Activated CD4-positive, alpha-beta T cell treated with anti-CD3 and anti-CD28 coated beads, Interleukin-2, amount 10 ng/mL, durations not matched to agents 7 days and 5 days (primary cell): Measurements from ENCODE around the gene TVP23C. TPM values are rescaled to one million over a fixed set of nuclear protein-coding genes. Genes with fewer than 3 reads are reported as not detected.
A peak's percentile ranks its signal among the peaks of the same experiment; 100 is the strongest.
"Not testable (repeated sequence)": the region's sequence is repeated elsewhere in the genome, so short reads cannot be mapped to it uniquely, and the experiment has no call there.

Source experiments
- CTCF ChIA-PET: fragments of 350-600 bp; sonication (Branson Sonifier 250); formaldehyde crosslinking; loops from one replicate; lab custom pipeline; 2021; ENCODE audit warnings: antibody characterized with exemption; lab: Charles Lee
- POLR2A ChIA-PET: fragments of 350-600 bp; sonication (Branson Sonifier 250); formaldehyde crosslinking; loops from one replicate; lab custom pipeline; 2021; ENCODE audit warnings: antibody characterized with exemption; lab: Charles Lee
- DNase-seq: peaks from one replicate; pipeline ENCODE4 v3.0.0-alpha.2; 2020
- H3K27ac Mint-ChIP-seq: one replicate; pipeline ENCODE4 v1.8.0; 2021; ENCODE audit warnings: mild to moderate bottlenecking, moderate library complexity, mixed read lengths
- H3K27me3 Mint-ChIP-seq: one replicate; pipeline ENCODE4 v1.8.0; 2021; ENCODE audit warnings: mixed read lengths
- H3K36me3 Mint-ChIP-seq: one replicate; pipeline ENCODE4 v1.8.0; 2021; ENCODE audit warnings: low read depth, mixed read lengths
- H3K4me1 Mint-ChIP-seq: one replicate; pipeline ENCODE4 v1.8.0; 2021; ENCODE audit warnings: mixed read lengths
- H3K4me3 Mint-ChIP-seq: one replicate; pipeline ENCODE4 v1.8.0; 2021; ENCODE audit warnings: mild to moderate bottlenecking, moderate library complexity, mixed read lengths
- H3K9me3 Mint-ChIP-seq: one replicate; pipeline ENCODE4 v1.8.0; 2021; ENCODE audit warnings: mixed read lengths
- total RNA-seq, 2 experiments: library from RNA; stranded (reverse); gene quantifications; one replicate each; pipeline ENCODE4 v1.2.3, GENCODE V29; 2021

Gene TVP23C
- total RNA-seq, 2 experiments from 2014 or later: 5.0 to 7.0 TPM

- H3K9me3 Mint-ChIP-seq: no peaks in the 10 kb centered on the region
- ChIA-PET CTCF (interaction anchor here (1.1 kb wide), 1 partner anchor 11 kb away, joined by 5 read pairs; no protein-coding TSS in a partner anchor), POLR2A (no interaction called here)
- H3K4me3 Mint-ChIP-seq: no peak overlapping the region
- DNase-seq: no peak
- no peaks in the 10 kb centered on the region for H3K27me3 Mint-ChIP-seq
- no peaks in the 10 kb centered on the region for H3K4me1 Mint-ChIP-seq
- no peak overlapping the region for H3K27ac Mint-ChIP-seq
- peaks cover 6% of the 10 kb centered on the region for H3K36me3 Mint-ChIP-seq
These were observed 49.3 kb downstream of the TVP23C start for GRCh38 chr17:15513856-15514459.

GRCh38 chr17:15513058-15513791, 50.1 kb downstream of the TVP23C start:
- DNase-seq: no peak
- no peaks in the 10 kb centered on the region for H3K4me1 Mint-ChIP-seq
- no peak overlapping the region for H3K27ac Mint-ChIP-seq
- ChIA-PET POLR2A (no interaction called here), CTCF (interaction anchor here (1.1 kb wide), 1 partner anchor 10 kb away, joined by 5 read pairs; no protein-coding TSS in a partner anchor)
- H3K36me3 Mint-ChIP-seq: peaks cover 6% of the 10 kb centered on the region
- H3K9me3 Mint-ChIP-seq: no peaks in the 10 kb centered on the region
- no peak overlapping the region for H3K4me3 Mint-ChIP-seq
- H3K27me3 Mint-ChIP-seq: no peaks in the 10 kb centered on the region

- Mint-ChIP-seq H3K27me3 (no peaks in the 10 kb centered on the region), H3K4me1 (no peaks in the 10 kb centered on the region), H3K4me3 (no peak overlapping the region), H3K27ac (no peak overlapping the region), H3K36me3 (peaks cover 6% of the 10 kb centered on the region), H3K9me3 (no peaks in the 10 kb centered on the region)
- ChIA-PET CTCF (no interaction called here), POLR2A (no interaction called here)
- DNase-seq: no peak
These were observed 51.1 kb downstream of the TVP23C start for GRCh38 chr17:15512071-15512709.

- H3K27ac Mint-ChIP-seq: no peak overlapping the region
- CTCF ChIA-PET: no interaction called here
- peaks cover 6% of the 10 kb centered on the region for H3K36me3 Mint-ChIP-seq
- no peaks in the 10 kb centered on the region for H3K4me1 Mint-ChIP-seq
- no peak overlapping the region for H3K4me3 Mint-ChIP-seq
- POLR2A ChIA-PET: no interaction called here
- no peak for DNase-seq
- no peaks in the 10 kb centered on the region for H3K9me3 Mint-ChIP-seq
- no peaks in the 10 kb centered on the region for H3K27me3 Mint-ChIP-seq
These were observed 52.1 kb downstream of the TVP23C start for GRCh38 chr17:15511142-15511541.

GRCh38 chr17:15510361-15510760, 52.9 kb downstream of the TVP23C start:
- Mint-ChIP-seq H3K9me3 (no peaks in the 10 kb centered on the region), H3K4me3 (no peak overlapping the region), H3K27ac (no peak overlapping the region), H3K4me1 (no peaks in the 10 kb centered on the region), H3K36me3 (peaks cover 2% of the 10 kb centered on the region), H3K27me3 (no peaks in the 10 kb centered on the region)
- CTCF ChIA-PET: no interaction called here
- no peak for DNase-seq
- POLR2A ChIA-PET: no interaction called here

GRCh38 chr17:15509095-15509494, 54.2 kb downstream of the TVP23C start:
- Mint-ChIP-seq H3K36me3 (peaks cover 2% of the 10 kb centered on the region), H3K4me3 (no peak overlapping the region), H3K9me3 (no peaks in the 10 kb centered on the region), H3K27ac (no peak overlapping the region), H3K4me1 (no peaks in the 10 kb centered on the region), H3K27me3 (no peaks in the 10 kb centered on the region)
- POLR2A ChIA-PET: no interaction called here
- CTCF ChIA-PET: interaction anchor here (0.9 kb wide), 1 partner anchor 12 kb away, joined by 3 read pairs; no protein-coding TSS in a partner anchor
- DNase-seq: no peak

GRCh38 chr17:15508466-15508865, 54.8 kb downstream of the TVP23C start:
- H3K27me3 Mint-ChIP-seq: no peaks in the 10 kb centered on the region
- no peak for DNase-seq
- H3K4me1 Mint-ChIP-seq: no peaks in the 10 kb centered on the region
- H3K4me3 Mint-ChIP-seq: no peak overlapping the region
- no peak overlapping the region for H3K27ac Mint-ChIP-seq
- H3K36me3 Mint-ChIP-seq: peaks cover 2% of the 10 kb centered on the region
- CTCF ChIA-PET: no interaction called here
- no peaks in the 10 kb centered on the region for H3K9me3 Mint-ChIP-seq
- POLR2A ChIA-PET: no interaction called here

GRCh38 chr17:15507896-15508295, 55.4 kb downstream of the TVP23C start:
- Mint-ChIP-seq H3K27me3 (no peaks in the 10 kb centered on the region), H3K9me3 (no peaks in the 10 kb centered on the region), H3K4me3 (no peak overlapping the region), H3K36me3 (peaks cover 2% of the 10 kb centered on the region), H3K27ac (no peak overlapping the region), H3K4me1 (peaks cover under 1% of the 10 kb centered on the region)
- CTCF ChIA-PET: no interaction called here
- no peak for DNase-seq
- POLR2A ChIA-PET: no interaction called here

- Mint-ChIP-seq H3K36me3 (peaks cover 2% of the 10 kb centered on the region), H3K4me3 (no peak overlapping the region), H3K27me3 (no peaks in the 10 kb centered on the region), H3K4me1 (peaks cover 5% of the 10 kb centered on the region), H3K9me3 (no peaks in the 10 kb centered on the region), H3K27ac (no peak overlapping the region)
- ChIA-PET CTCF (no interaction called here), POLR2A (no interaction called here)
- no peak for DNase-seq
These were observed 56.3 kb downstream of the TVP23C start for GRCh38 chr17:15507001-15507400.

- H3K4me3 Mint-ChIP-seq: not testable (repeated sequence)
These were observed 57.6 kb downstream of the TVP23C start for GRCh38 chr17:15505708-15506107.

GRCh38 chr17:15503731-15504130, 59.6 kb downstream of the TVP23C start:
- H3K9me3 Mint-ChIP-seq: no peaks in the 10 kb centered on the region

More at GRCh38 chr17:15505708-15506107, 57.6 kb downstream of the TVP23C start:
- H3K27me3 Mint-ChIP-seq, H3K4me1 Mint-ChIP-seq, POLR2A ChIA-PET, CTCF ChIA-PET, DNase-seq, H3K9me3 Mint-ChIP-seq, H3K36me3 Mint-ChIP-seq, H3K27ac Mint-ChIP-seq: not testable (repeated sequence)

GRCh38 chr17:15502369-15503112, 60.7 kb downstream of the TVP23C start:
- Mint-ChIP-seq H3K9me3 (no peaks in the 10 kb centered on the region), H3K4me1 (peaks cover 5% of the 10 kb centered on the region), H3K36me3 (peaks cover 3% of the 10 kb centered on the region), H3K27ac (no peak overlapping the region), H3K4me3 (no peak overlapping the region), H3K27me3 (no peaks in the 10 kb centered on the region)
- ChIA-PET CTCF (interaction anchor here (0.6 to 1.6 kb wide), 8 partner anchors 10 to 244 kb away, joined by 3 to 5 read pairs (median 3); no protein-coding TSS in a partner anchor), POLR2A (no interaction called here)
- DNase-seq: peak; percentile 72

More at GRCh38 chr17:15503731-15504130, 59.6 kb downstream of the TVP23C start:
- ChIA-PET POLR2A (no interaction called here), CTCF (interaction anchor here (0.9 to 1.6 kb wide), 5 partner anchors 8 to 67 kb away, joined by 3 to 5 read pairs (median 3); no protein-coding TSS in a partner anchor)
- no peaks in the 10 kb centered on the region for H3K27me3 Mint-ChIP-seq
- peaks cover 5% of the 10 kb centered on the region for H3K4me1 Mint-ChIP-seq
- H3K36me3 Mint-ChIP-seq: peaks cover 3% of the 10 kb centered on the region
- no peak overlapping the region for H3K4me3 Mint-ChIP-seq
- DNase-seq: no peak
- H3K27ac Mint-ChIP-seq: no peak overlapping the region
